HepG2 (cell line): Measurements from ENCODE around the gene MAP1LC3A. TPM values are rescaled to one million over a fixed set of nuclear protein-coding genes. Genes with fewer than 3 reads are reported as not detected.

Source experiments
- MAZ ChIP-seq, 2 experiments: sonication (generic) in 1 of 2; formaldehyde crosslinking in 1 of 2; IDR thresholded peaks; 2 replicates each; pipeline versions ENCODE4 v1.5.0 to v1.6.1; 2012 to 2020; ENCODE audit warnings: low read depth in 2 of 2, mild to moderate bottlenecking in 2 of 2, borderline replicate concordance in 1 of 2, improper control_type of control experiment in 1 of 2, low read length in 1 of 2, missing genetic modification reagents in 1 of 2, moderate library complexity in 1 of 2
- MEF2D ChIP-seq: sonication (generic); formaldehyde crosslinking; IDR thresholded peaks from 2 replicates; pipeline ENCODE4 v1.5.1; 2020; ENCODE audit warnings: mild to moderate bottlenecking, missing genetic modification reagents
- MXI1 ChIP-seq: IDR thresholded peaks from 3 replicates; pipeline ENCODE4 v1.6.1; 2012; ENCODE audit warnings: low read depth, low read length, inconsistent platforms, borderline replicate concordance
- MYPOP ChIP-seq: sonication (generic); formaldehyde crosslinking; IDR thresholded peaks from 2 replicates; pipeline ENCODE4 v1.8.1; 2023; ENCODE audit warnings: mild to moderate bottlenecking, moderate library complexity, missing genetic modification reagents
- RFX3 ChIP-seq: IDR thresholded peaks from 2 replicates; pipeline ENCODE4 v1.6.1; 2016; ENCODE audit warnings: missing biosample characterization, missing genetic modification reagents
- YEATS4 ChIP-seq: sonication (generic); formaldehyde crosslinking; IDR thresholded peaks from 2 replicates; pipeline ENCODE4 v1.4.0; 2020; ENCODE audit warnings: missing genetic modification reagents, borderline replicate concordance
- ZFP82 ChIP-seq: sonication (generic); formaldehyde crosslinking; IDR thresholded peaks from 2 replicates; pipeline ENCODE4 v1.5.1; 2020; ENCODE audit warnings: mild to moderate bottlenecking, missing genetic modification reagents, borderline replicate concordance
- ZNF138 ChIP-seq: sonication (generic); formaldehyde crosslinking; IDR thresholded peaks from 2 replicates; pipeline ENCODE4 v1.5.0; 2020; ENCODE audit warnings: mild to moderate bottlenecking, low read depth, missing genetic modification reagents
- ZNF577 ChIP-seq: sonication (generic); formaldehyde crosslinking; IDR thresholded peaks from 2 replicates; pipeline ENCODE4 v1.4.0; 2020; ENCODE audit warnings: mild to moderate bottlenecking, low read depth, missing genetic modification reagents, borderline replicate concordance
- ZNF691 ChIP-seq: sonication (generic); formaldehyde crosslinking; IDR thresholded peaks from 2 replicates; pipeline ENCODE4 v1.4.0; 2020; ENCODE audit warnings: missing genetic modification reagents, low read depth, mild to moderate bottlenecking, borderline replicate concordance
- ZNF746 ChIP-seq: sonication (generic); formaldehyde crosslinking; IDR thresholded peaks from 2 replicates; pipeline ENCODE4 v1.8.0; 2022; ENCODE audit warnings: mild to moderate bottlenecking, missing genetic modification reagents
- ZNF788 ChIP-seq: sonication (generic); formaldehyde crosslinking; IDR thresholded peaks from 2 replicates; pipeline ENCODE4 v1.5.0; 2020; ENCODE audit warnings: mild to moderate bottlenecking, missing genetic modification reagents, borderline replicate concordance
- polyA plus RNA-seq, 8 experiments: library from polyadenylated mRNA; depleted of rRNA in 3 of 8; stranded (reverse) in 7 of 8; unstranded in 1 of 8; fragments of >200 nt; fragmentation: Illumina TruSeq in 4 of 8; extraction: Trizol in 4 of 8; gene quantifications; 2 replicates each; pipeline versions ENCODE4 v1.2.1 to v1.2.3, GENCODE V29; 2011 to 2016; ENCODE audit warnings: low read depth in 4 of 8, missing spikeins in 1 of 8, mixed read lengths in 1 of 8; ENCODE audit not compliant: insufficient read depth in 1 of 8
- total RNA-seq, 5 experiments: library from RNA; depleted of rRNA; stranded (reverse); fragments of >200 nt; fragmentation: Illumina TruSeq; extraction: Trizol; gene quantifications; 2 replicates each; pipeline ENCODE4 v1.2.3, GENCODE V29; 2016; ENCODE audit warnings: low read depth in 1 of 5
- TF ChIP-seq, protein P1 (sequence below): sonication (generic); formaldehyde crosslinking; IDR thresholded peaks from 2 replicates; pipeline ENCODE4 v1.4.0; 2020; ENCODE audit warnings: low read depth, mild to moderate bottlenecking, missing genetic modification reagents
- TF ChIP-seq, protein P2 (sequence below): IDR thresholded peaks from 2 replicates; pipeline ENCODE4 v1.6.1; 2016; ENCODE audit warnings: low read depth, missing genetic modification reagents, missing compliant biosample characterization
- TF ChIP-seq, protein P3 (sequence below): sonication (generic); formaldehyde crosslinking; IDR thresholded peaks from 2 replicates; pipeline ENCODE4 v1.4.0; 2020; ENCODE audit warnings: low read depth, missing genetic modification reagents

MAP1LC3A gene
- total and polyA plus RNA-seq, 2 of the 13 experiments (the other 11 are each of a cell fraction or from before 2014, with no cell fraction given): not detected

GRCh38 chr20:34549291-34549928, 9.1 kb upstream of the MAP1LC3A start (continued):
- TF ChIP-seq, protein P1, sequence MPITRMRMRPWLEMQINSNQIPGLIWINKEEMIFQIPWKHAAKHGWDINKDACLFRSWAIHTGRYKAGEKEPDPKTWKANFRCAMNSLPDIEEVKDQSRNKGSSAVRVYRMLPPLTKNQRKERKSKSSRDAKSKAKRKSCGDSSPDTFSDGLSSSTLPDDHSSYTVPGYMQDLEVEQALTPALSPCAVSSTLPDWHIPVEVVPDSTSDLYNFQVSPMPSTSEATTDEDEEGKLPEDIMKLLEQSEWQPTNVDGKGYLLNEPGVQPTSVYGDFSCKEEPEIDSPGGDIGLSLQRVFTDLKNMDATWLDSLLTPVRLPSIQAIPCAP (CRISPR knock-in tag): no peak
- TF ChIP-seq, protein P2, sequence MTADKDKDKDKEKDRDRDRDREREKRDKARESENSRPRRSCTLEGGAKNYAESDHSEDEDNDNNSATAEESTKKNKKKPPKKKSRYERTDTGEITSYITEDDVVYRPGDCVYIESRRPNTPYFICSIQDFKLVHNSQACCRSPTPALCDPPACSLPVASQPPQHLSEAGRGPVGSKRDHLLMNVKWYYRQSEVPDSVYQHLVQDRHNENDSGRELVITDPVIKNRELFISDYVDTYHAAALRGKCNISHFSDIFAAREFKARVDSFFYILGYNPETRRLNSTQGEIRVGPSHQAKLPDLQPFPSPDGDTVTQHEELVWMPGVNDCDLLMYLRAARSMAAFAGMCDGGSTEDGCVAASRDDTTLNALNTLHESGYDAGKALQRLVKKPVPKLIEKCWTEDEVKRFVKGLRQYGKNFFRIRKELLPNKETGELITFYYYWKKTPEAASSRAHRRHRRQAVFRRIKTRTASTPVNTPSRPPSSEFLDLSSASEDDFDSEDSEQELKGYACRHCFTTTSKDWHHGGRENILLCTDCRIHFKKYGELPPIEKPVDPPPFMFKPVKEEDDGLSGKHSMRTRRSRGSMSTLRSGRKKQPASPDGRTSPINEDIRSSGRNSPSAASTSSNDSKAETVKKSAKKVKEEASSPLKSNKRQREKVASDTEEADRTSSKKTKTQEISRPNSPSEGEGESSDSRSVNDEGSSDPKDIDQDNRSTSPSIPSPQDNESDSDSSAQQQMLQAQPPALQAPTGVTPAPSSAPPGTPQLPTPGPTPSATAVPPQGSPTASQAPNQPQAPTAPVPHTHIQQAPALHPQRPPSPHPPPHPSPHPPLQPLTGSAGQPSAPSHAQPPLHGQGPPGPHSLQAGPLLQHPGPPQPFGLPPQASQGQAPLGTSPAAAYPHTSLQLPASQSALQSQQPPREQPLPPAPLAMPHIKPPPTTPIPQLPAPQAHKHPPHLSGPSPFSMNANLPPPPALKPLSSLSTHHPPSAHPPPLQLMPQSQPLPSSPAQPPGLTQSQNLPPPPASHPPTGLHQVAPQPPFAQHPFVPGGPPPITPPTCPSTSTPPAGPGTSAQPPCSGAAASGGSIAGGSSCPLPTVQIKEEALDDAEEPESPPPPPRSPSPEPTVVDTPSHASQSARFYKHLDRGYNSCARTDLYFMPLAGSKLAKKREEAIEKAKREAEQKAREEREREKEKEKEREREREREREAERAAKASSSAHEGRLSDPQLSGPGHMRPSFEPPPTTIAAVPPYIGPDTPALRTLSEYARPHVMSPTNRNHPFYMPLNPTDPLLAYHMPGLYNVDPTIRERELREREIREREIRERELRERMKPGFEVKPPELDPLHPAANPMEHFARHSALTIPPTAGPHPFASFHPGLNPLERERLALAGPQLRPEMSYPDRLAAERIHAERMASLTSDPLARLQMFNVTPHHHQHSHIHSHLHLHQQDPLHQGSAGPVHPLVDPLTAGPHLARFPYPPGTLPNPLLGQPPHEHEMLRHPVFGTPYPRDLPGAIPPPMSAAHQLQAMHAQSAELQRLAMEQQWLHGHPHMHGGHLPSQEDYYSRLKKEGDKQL (CRISPR knock-in tag): no peak
- TF ChIP-seq ZFP82 (CRISPR knock-in tag) (no peak), YEATS4 (CRISPR knock-in tag) (no peak), MAZ (IDR thresholded peaks at IDR 0.05; ENCODE audit: borderline replicate concordance, low read depth, low read length) (no peak), MAZ (CRISPR knock-in tag; IDR thresholded peaks at IDR 0.05; ENCODE audit: low read depth) (0 out of 2 replicates have a peak, but pooled peaks have one; percentile 33), MXI1 (peak; percentile 82; the same call in 2 of the 3 replicates), MYPOP (no peak), ZNF138 (CRISPR knock-in tag) (peak; percentile 41; the same call in 1 of the 2 replicates), ZNF788 (peak; percentile 64), RFX3 (peak; percentile 86), ZNF746 (CRISPR knock-in tag) (no peak), ZNF577 (CRISPR knock-in tag) (no peak), ZNF691 (CRISPR knock-in tag) (peak; percentile 62), MEF2D (0 out of 2 replicates have a peak, but pooled peaks have one; percentile 34)
- TF ChIP-seq, protein P3, sequence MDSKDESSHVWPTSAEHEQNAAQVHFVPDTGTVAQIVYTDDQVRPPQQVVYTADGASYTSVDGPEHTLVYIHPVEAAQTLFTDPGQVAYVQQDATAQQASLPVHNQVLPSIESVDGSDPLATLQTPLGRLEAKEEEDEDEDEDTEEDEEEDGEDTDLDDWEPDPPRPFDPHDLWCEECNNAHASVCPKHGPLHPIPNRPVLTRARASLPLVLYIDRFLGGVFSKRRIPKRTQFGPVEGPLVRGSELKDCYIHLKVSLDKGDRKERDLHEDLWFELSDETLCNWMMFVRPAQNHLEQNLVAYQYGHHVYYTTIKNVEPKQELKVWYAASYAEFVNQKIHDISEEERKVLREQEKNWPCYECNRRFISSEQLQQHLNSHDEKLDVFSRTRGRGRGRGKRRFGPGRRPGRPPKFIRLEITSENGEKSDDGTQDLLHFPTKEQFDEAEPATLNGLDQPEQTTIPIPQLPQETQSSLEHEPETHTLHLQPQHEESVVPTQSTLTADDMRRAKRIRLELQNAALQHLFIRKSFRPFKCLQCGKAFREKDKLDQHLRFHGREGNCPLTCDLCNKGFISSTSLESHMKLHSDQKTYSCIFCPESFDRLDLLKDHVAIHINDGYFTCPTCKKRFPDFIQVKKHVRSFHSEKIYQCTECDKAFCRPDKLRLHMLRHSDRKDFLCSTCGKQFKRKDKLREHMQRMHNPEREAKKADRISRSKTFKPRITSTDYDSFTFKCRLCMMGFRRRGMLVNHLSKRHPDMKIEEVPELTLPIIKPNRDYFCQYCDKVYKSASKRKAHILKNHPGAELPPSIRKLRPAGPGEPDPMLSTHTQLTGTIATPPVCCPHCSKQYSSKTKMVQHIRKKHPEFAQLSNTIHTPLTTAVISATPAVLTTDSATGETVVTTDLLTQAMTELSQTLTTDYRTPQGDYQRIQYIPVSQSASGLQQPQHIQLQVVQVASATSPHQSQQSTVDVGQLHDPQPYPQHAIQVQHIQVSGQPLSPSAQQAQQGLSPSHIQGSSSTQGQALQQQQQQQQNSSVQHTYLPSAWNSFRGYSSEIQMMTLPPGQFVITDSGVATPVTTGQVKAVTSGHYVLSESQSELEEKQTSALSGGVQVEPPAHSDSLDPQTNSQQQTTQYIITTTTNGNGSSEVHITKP (CRISPR knock-in tag): no peak
